ENCODE data around the gene TPM1. TPM values are rescaled to one million over a fixed set of nuclear protein-coding genes. Genes with fewer than 3 reads are reported as not detected.

The TPM1 gene
- total and polyA plus RNA-seq, 2 donors (not counting 1 experiment from before 2014, with no cell fraction given), result 5.5 to 20.3 TPM

DNA sequence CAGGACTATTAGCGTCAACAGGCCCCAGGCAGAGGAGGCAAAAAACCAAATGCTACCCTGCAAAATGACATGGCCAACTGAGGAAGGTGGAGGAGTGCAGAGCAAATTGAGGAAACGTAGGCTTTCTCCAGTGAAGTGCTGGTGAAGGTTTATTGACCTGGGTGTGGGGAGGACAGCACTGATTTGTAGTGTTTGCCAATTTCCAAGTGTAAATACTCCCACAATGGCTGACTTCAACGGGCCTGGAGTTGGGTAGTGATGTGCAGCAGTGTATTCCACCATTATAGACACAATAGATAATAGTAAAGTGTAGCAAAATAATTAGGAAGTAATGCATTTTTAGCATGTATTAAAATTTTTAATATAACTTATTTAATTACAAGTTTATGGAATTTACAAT, 32.2 kb upstream of the TPM1 start:
- POLR2A ChIA-PET, result no interaction called here
- Mint-ChIP-seq H3K27ac (no peak overlapping the region), H3K4me1 (no peaks in the 10 kb centered on the region), H3K4me3 (no peak overlapping the region), H3K9me3 (ENCODE audit: insufficient read depth) (no peaks in the 10 kb centered on the region), H3K27me3 (peaks cover 10% of the 10 kb centered on the region)
- Histone ChIP-seq H3K79me2 (ENCODE audit: control insufficient read depth, insufficient read depth, low read length) (no peaks in the 10 kb centered on the region), H2AFZ (ENCODE audit: insufficient read depth, low read depth, low read length, poor library complexity, severe bottlenecking) (no peak overlapping the region), H3K4me3 (ENCODE audit: control extremely low read depth in 1 of 5, extremely low read depth in 1 of 5, insufficient read depth in 1 of 5, low read depth in 2 of 5, low read length in 4 of 5) (no peak overlapping the region), H3K9ac (ENCODE audit: low read length) (no peak overlapping the region), H3K36me3 (replicated peaks in 1 of 2; ENCODE audit: control extremely low read depth in 1 of 2, control insufficient read depth in 1 of 2, extremely low read depth in 1 of 2, insufficient read depth in 2 of 2, low read length in 1 of 2) (no peaks in the 10 kb centered on the region), H3K4me2 (replicated peaks; ENCODE audit: low read depth, low read length, poor library complexity, severe bottlenecking) (no peak overlapping the region), H3K4me1 (ENCODE audit: control insufficient read depth in 2 of 2, insufficient read depth in 2 of 2, low read length in 2 of 2) (no peaks in the 10 kb centered on the region), H3K9me3 (ENCODE audit: control extremely low read depth in 1 of 3, control insufficient read depth in 2 of 3, insufficient read depth in 1 of 3, low read length in 2 of 3) (no peaks in the 10 kb centered on the region), H4K20me1 (ENCODE audit: control insufficient read depth, insufficient read depth, low read length, poor library complexity, severe bottlenecking) (no peaks in the 10 kb centered on the region), H3K27me3 (replicated peaks in 1 of 4; ENCODE audit: control extremely low read depth in 1 of 4, control insufficient read depth in 3 of 4, insufficient read depth in 4 of 4, low read length in 3 of 4) (no peaks in the 10 kb centered on the region), H3K27ac (ENCODE audit: low read length in 2 of 2) (no peak overlapping the region)
- CTCF ChIA-PET, result no interaction called here
- no peak for DNase-seq
- intact Hi-C loops (cut with micrococcal nuclease), result no loop called here
- TF ChIP-seq CTCF (IDR thresholded peaks at IDR 0.05), result no peak
- no peak for TF ChIP-seq EZH2 (IDR thresholded peaks at IDR 0.05; ENCODE audit: borderline replicate concordance, insufficient read depth, low read depth, low read length, poor library complexity, severe bottlenecking)
- WGBS (ENCODE audit: insufficient coverage), result no CpG with 5 or more reads among the region's 3 CpGs
- ATAC-seq (ENCODE audit: low read depth), result no peak

DNA sequence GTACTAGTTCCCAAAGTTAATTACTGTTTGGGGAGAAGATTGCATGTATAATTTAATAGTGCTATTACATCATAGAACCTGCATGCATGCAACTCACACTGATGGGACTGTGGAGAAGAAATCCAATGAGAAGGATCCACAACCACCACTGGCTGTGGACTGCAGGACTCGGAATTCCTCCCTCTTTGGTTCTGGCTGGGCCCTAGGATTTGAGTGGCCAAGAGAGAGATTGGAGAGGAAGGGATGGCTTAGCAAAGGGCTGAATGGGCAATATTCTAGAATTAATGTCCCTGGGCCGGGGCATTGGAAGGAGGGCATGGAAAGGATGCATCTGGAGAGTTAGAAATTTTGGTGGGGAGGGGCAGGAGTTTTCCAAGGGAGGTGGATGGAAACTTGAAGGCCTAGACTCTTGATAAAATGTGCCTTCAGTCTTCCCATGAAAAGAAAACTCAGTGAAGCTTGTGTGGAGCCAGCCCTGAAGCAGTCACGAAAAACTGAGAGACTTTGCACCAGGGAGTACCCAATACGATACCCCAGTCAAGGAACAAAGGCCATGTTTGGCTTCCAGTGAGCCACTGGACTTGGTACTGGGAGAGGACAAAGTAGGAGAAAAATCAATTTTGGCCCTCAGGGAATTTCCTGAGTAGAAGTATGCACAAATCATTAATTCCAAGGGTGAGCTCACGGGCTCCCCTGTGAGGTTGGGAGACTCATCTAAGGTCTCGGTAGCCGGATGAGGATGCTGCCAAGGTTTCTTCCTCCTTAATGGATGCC, 31.4 kb upstream of the TPM1 start:
- Histone ChIP-seq H3K4me2 (replicated peaks; ENCODE audit: low read depth, low read length, poor library complexity, severe bottlenecking) (no peak overlapping the region), H3K4me3 (ENCODE audit: control extremely low read depth in 1 of 5, extremely low read depth in 1 of 5, insufficient read depth in 1 of 5, low read depth in 2 of 5, low read length in 4 of 5) (no peak overlapping the region), H3K9ac (ENCODE audit: low read length) (no peak overlapping the region), H3K27ac (ENCODE audit: low read length in 2 of 2) (no peak overlapping the region), H3K36me3 (replicated peaks in 1 of 2; ENCODE audit: control extremely low read depth in 1 of 2, control insufficient read depth in 1 of 2, extremely low read depth in 1 of 2, insufficient read depth in 2 of 2, low read length in 1 of 2) (no peaks in the 10 kb centered on the region), H2AFZ (ENCODE audit: insufficient read depth, low read depth, low read length, poor library complexity, severe bottlenecking) (no peak overlapping the region), H3K9me3 (ENCODE audit: control extremely low read depth in 1 of 3, control insufficient read depth in 2 of 3, insufficient read depth in 1 of 3, low read length in 2 of 3) (no peaks in the 10 kb centered on the region), H3K27me3 (replicated peaks in 1 of 4; ENCODE audit: control extremely low read depth in 1 of 4, control insufficient read depth in 3 of 4, insufficient read depth in 4 of 4, low read length in 3 of 4) (no peaks in the 10 kb centered on the region), H3K79me2 (ENCODE audit: control insufficient read depth, insufficient read depth, low read length) (no peaks in the 10 kb centered on the region), H4K20me1 (ENCODE audit: control insufficient read depth, insufficient read depth, low read length, poor library complexity, severe bottlenecking) (no peaks in the 10 kb centered on the region), H3K4me1 (ENCODE audit: control insufficient read depth in 2 of 2, insufficient read depth in 2 of 2, low read length in 2 of 2) (no peaks in the 10 kb centered on the region)
- CTCF ChIA-PET, result no interaction called here
- Mint-ChIP-seq H3K4me1 (no peaks in the 10 kb centered on the region), H3K9me3 (ENCODE audit: insufficient read depth) (no peaks in the 10 kb centered on the region), H3K27ac (no peak overlapping the region), H3K4me3 (no peak overlapping the region), H3K27me3 (peaks cover 10% of the 10 kb centered on the region)
- intact Hi-C loops (cut with micrococcal nuclease), result no loop called here
- ATAC-seq (ENCODE audit: low read depth) (no peak), DNase-seq (no peak)
- POLR2A ChIA-PET, result no interaction called here
- TF ChIP-seq EZH2 (IDR thresholded peaks at IDR 0.05; ENCODE audit: borderline replicate concordance, insufficient read depth, low read depth, low read length, poor library complexity, severe bottlenecking) (no peak), CTCF (IDR thresholded peaks at IDR 0.05) (no peak)
- WGBS (ENCODE audit: insufficient coverage), result 85% methylated on average over 5 of the region's 7 CpGs

Data from B cell (primary cell).